AG04449 (cell line): ENCODE data around the gene HS3ST2.

Experiments
- CTCF ChIA-PET: fragments of 350-600 bp; formaldehyde crosslinking; extraction: SDS; loops from one replicate; lab custom pipeline; 2021; ENCODE audit warnings: antibody characterized with exemption; lab: Yijun Ruan, JAX
- POLR2A ChIA-PET: fragments of 400-600, 350-600 bp; formaldehyde crosslinking; extraction: SDS; loops from one replicate; lab custom pipeline; 2020; ENCODE audit warnings: antibody characterized with exemption, inconsistent platforms; lab: Yijun Ruan, JAX
- DNase-seq: peaks from one replicate; pipeline ENCODE4 v3.0.0-alpha.2; 2010; ENCODE audit warnings: low read depth, low spot score
- H3K4me3 ChIP-seq: 2 replicates; pipeline ENCODE4 v1.5.1; 2011; ENCODE audit warnings: low read depth, mild to moderate bottlenecking, control low read depth, low read length
- TF ChIP-seq, protein P1 (sequence below): IDR thresholded peaks from one replicate; pipeline ENCODE4 v1.5.1; 2011; ENCODE audit warnings: mild to moderate bottlenecking, moderate library complexity, low read length, control low read depth, inconsistent platforms; ENCODE audit not compliant: insufficient read depth; ENCODE audit errors: missing control alignments

The HS3ST2 gene

DNA sequence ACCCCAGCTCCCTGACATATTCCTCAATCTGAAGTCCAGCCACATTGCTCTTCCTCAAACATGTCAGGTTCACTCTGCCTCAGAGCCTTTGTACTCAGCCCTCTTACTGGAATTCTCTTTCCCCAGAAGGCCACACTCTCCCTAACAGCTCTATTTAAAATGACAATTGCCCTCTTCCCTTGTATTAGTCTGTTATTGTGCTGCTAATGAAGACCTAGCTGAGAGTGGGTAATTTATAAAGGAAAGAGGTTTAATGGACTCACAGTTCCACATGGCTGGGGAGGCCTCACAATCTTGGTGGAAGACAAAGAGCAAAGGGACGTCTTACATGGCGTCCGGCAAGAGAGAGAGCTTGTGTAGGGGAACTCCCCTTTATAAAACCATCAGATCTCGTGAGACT lies 46.0 kb downstream of the HS3ST2 start:
- DNase-seq: no peak
- no peak overlapping the region for H3K4me3 ChIP-seq
- TF ChIP-seq, protein P1, sequence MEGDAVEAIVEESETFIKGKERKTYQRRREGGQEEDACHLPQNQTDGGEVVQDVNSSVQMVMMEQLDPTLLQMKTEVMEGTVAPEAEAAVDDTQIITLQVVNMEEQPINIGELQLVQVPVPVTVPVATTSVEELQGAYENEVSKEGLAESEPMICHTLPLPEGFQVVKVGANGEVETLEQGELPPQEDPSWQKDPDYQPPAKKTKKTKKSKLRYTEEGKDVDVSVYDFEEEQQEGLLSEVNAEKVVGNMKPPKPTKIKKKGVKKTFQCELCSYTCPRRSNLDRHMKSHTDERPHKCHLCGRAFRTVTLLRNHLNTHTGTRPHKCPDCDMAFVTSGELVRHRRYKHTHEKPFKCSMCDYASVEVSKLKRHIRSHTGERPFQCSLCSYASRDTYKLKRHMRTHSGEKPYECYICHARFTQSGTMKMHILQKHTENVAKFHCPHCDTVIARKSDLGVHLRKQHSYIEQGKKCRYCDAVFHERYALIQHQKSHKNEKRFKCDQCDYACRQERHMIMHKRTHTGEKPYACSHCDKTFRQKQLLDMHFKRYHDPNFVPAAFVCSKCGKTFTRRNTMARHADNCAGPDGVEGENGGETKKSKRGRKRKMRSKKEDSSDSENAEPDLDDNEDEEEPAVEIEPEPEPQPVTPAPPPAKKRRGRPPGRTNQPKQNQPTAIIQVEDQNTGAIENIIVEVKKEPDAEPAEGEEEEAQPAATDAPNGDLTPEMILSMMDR: no peak
- POLR2A ChIA-PET: no interaction called here
- CTCF ChIA-PET: no interaction called here

DNA sequence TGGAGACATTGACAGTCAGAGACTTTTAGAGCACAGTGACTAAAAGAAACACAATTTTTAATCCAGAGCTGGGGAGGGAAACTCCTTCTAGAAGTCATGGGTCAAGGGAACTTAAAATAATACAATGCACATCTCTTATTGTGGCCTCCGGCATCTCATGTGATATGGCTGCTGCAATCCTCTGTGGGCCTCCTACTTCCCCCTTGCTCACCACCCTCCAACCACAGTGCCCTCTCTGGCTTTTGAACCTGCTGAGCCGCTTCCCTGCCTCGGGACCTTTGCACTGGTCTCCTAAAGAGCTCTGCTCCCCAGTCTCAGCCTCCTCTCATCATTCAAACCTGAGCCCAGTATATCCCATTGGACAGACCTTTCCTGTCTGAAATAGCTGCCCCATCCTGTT lies 47.6 kb downstream of the HS3ST2 start:
- ChIA-PET CTCF (no interaction called here), POLR2A (no interaction called here)
- TF ChIP-seq, protein P1: no peak
- H3K4me3 ChIP-seq: no peak overlapping the region
- DNase-seq: no peak

- H3K4me3 ChIP-seq: no peak overlapping the region
- CTCF ChIA-PET: no interaction called here
- TF ChIP-seq, protein P1: no peak
- DNase-seq: no peak
- POLR2A ChIA-PET: no interaction called here
These were observed 48.1 kb downstream of the HS3ST2 start for GRCh38 chr16:22862046-22862445.

DNA sequence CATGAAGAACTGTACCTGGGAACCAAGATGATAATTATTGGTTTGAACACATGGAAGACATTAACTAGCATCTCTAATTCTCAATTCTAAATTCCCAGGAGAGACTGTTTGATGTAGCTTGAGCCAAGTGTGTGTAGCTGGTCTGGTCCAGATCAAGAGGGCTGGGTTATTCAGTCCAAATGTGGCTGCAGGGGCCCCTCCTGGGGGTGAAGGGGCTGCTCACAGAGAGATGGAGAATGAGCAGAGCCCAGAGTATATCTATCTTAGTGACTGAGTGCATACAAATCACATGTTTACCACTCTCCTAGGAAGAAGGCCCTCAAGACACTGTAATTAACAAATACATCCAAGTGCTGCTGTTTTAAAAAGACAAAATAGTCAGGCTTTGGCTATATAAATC lies 50.4 kb downstream of the HS3ST2 start:
- H3K4me3 ChIP-seq: no peak overlapping the region
- CTCF ChIA-PET: no interaction called here
- DNase-seq: no peak
- POLR2A ChIA-PET: no interaction called here
- TF ChIP-seq, protein P1: no peak

DNA sequence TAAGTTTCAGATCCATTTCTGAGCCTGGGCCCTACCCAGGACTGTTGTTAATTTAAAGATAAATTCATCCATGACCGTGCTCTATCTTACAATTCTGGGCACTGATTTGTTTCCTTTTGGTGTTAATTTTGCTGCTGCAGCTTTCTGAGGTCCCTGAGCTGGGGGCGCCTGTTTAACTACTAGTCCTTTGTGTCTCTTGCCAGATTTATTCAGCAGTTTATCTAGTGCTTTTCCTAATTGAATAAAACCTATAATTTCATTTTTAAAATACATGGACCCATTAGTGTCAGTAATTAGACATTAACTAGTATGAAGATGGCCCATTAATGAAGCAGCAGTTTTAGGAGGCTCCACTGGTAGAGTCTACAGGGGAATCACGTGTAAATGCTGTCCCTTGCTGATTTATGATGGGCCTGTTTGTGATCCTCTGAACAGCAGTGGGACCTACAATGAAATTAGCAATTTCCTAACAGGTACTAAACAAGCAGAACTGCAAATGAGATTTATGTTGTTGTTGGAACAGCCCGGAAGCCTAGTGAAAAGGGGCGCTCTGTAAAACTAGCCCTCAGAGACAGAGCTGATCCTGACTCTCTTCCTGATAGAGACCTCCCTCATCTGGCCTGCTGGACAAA lies 54.7 kb downstream of the HS3ST2 start:
- DNase-seq: no peak

GRCh38 chr16:22871861-22872260 lies 57.9 kb downstream of the HS3ST2 start:
- CTCF ChIA-PET: no interaction called here
- TF ChIP-seq, protein P1: no peak
- no peak for DNase-seq
- POLR2A ChIA-PET: no interaction called here
- H3K4me3 ChIP-seq: no peak overlapping the region

More for the DNA sequence above, 54.7 kb downstream of the HS3ST2 start:
- ChIA-PET CTCF (no interaction called here), POLR2A (no interaction called here)
- TF ChIP-seq, protein P1: no peak
- no peak overlapping the region for H3K4me3 ChIP-seq
